HEK293 (cell line): ENCODE measurements around the gene RALY.
"Not testable (repeated sequence)": the region's sequence is repeated elsewhere in the genome, so short reads cannot be mapped to it uniquely, and the experiment has no call there.

ENCODE experiments used
- CTCF ChIA-PET: fragments of 350-600 bp; formaldehyde crosslinking; extraction: SDS; loops from one replicate; lab custom pipeline; 2021; ENCODE audit warnings: antibody characterized with exemption; lab: Yijun Ruan, JAX
- POLR2A ChIA-PET: fragments of 300-600 bp; formaldehyde crosslinking; extraction: SDS; loops from one replicate; lab custom pipeline; 2020; ENCODE audit warnings: antibody characterized with exemption, inconsistent platforms; lab: Yijun Ruan, JAX
- H3K27ac ChIP-seq: fragments of 200-500 bp; sonication (Bioruptor generic); 2 replicates; pipeline ENCODE4 v1.5.1; 2014; ENCODE audit warnings: low read depth, low read length, control low read depth, inconsistent platforms; ENCODE audit errors: extremely low read depth
- H3K36me3 ChIP-seq, 2 experiments: fragments of 200-500 bp in 1 of 2; sonication (Bioruptor generic) in 1 of 2; 1 replicate in 1 of 2; 2 replicates in 1 of 2; pipeline ENCODE4 v1.5.1; 2014 to 2017; ENCODE audit warnings: inconsistent platforms in 2 of 2, low read length in 2 of 2; ENCODE audit not compliant: control insufficient read depth in 2 of 2, insufficient read depth in 1 of 2
- H3K4me1 ChIP-seq: fragments of 200-500 bp; sonication (Bioruptor generic); 2 replicates; pipeline ENCODE4 v1.5.1; 2014; ENCODE audit warnings: mild to moderate bottlenecking, low read length, inconsistent platforms; ENCODE audit not compliant: control insufficient read depth, insufficient read depth
- H3K4me3 ChIP-seq: 2 replicates; pipeline ENCODE4 v1.5.1; 2011; ENCODE audit warnings: low read depth, mild to moderate bottlenecking, control low read depth, low read length, moderate library complexity
- H3K9me3 ChIP-seq: fragments of 200-500 bp; sonication (Bioruptor generic); 2 replicates; pipeline ENCODE4 v1.5.1; 2014; ENCODE audit warnings: low read depth, low read length, inconsistent platforms; ENCODE audit not compliant: control insufficient read depth, insufficient read depth
- ZNF302 ChIP-seq: fragments of 450-650 bp; formaldehyde crosslinking; IDR thresholded peaks from 2 replicates; pipeline ENCODE4 v1.5.1; 2016; ENCODE audit warnings: missing biosample characterization, missing genetic modification characterization, low read depth
- ZNF350 ChIP-seq: fragments of 450-650 bp; formaldehyde crosslinking; IDR thresholded peaks from 2 replicates; pipeline ENCODE4 v1.5.0; 2017; ENCODE audit warnings: missing biosample characterization, mild to moderate bottlenecking, missing genetic modification characterization
- ZNF76 ChIP-seq: fragments of 450-650 bp; formaldehyde crosslinking; IDR thresholded peaks from 2 replicates; pipeline ENCODE4; 2016; ENCODE audit warnings: low read depth, missing biosample characterization, missing genetic modification characterization, borderline replicate concordance

Gene RALY

GRCh38 chr20:34131491-34131890, 137.8 kb downstream of the RALY start:
- CTCF ChIA-PET, result interaction anchor here (0.7 kb wide), 1 partner anchor 1265 kb away, joined by 3 read pairs; no protein-coding TSS in a partner anchor
- POLR2A ChIA-PET, result no interaction called here

GRCh38 chr20:34132491-34132890, 138.8 kb downstream of the RALY start:
- CTCF ChIA-PET, H3K4me1 ChIP-seq, POLR2A ChIA-PET: not testable (repeated sequence)

More at GRCh38 chr20:34131491-34131890, 137.8 kb downstream of the RALY start:
- Histone ChIP-seq H3K4me3 (no peak overlapping the region), H3K27ac (no peak overlapping the region), H3K4me1 (no peaks in the 10 kb centered on the region), H3K9me3 (no peaks in the 10 kb centered on the region), H3K36me3 (no peaks in the 10 kb centered on the region)
- TF ChIP-seq ZNF350, result no peak
- no peak for TF ChIP-seq ZNF76 (tag by site-specific recombination)
- TF ChIP-seq ZNF302 (tag by site-specific recombination), result no peak

GRCh38 chr20:34132943-34133342, 139.2 kb downstream of the RALY start:
- H3K9me3 ChIP-seq, H3K4me3 ChIP-seq, CTCF ChIA-PET, H3K27ac ChIP-seq, H3K4me1 ChIP-seq, H3K36me3 ChIP-seq, POLR2A ChIA-PET: not testable (repeated sequence)

More at GRCh38 chr20:34132491-34132890, 138.8 kb downstream of the RALY start:
- not testable (repeated sequence) for H3K9me3 ChIP-seq, H3K4me3 ChIP-seq, H3K36me3 ChIP-seq, H3K27ac ChIP-seq

- H3K4me1 ChIP-seq, H3K27ac ChIP-seq, H3K4me3 ChIP-seq, H3K36me3 ChIP-seq, H3K9me3 ChIP-seq, CTCF ChIA-PET: not testable (repeated sequence)
- POLR2A ChIA-PET, result interaction anchor here (0.6 to 0.7 kb wide), 3 partner anchors 51 to 485 kb away, joined by 3 to 5 read pairs (median 4); partner anchors contain the start of gene RALY
These were observed 139.7 kb downstream of the RALY start for GRCh38 chr20:34133365-34133860.
